Naive thymus-derived CD8-positive, alpha-beta T cell (primary cell): ENCODE results near the gene TAPBP. TPM values are rescaled to one million over a fixed set of nuclear protein-coding genes. Genes with fewer than 3 reads are reported as not detected.

ENCODE experiments used
- ATAC-seq, 2 donors: fragments of 150-1000 bp; cut with Tn5 transposase in 1 of 2; sonication (Bioruptor Pico), chemical (Tn5 transposase) in 1 of 2; 1 replicate in 1 of 2; 2 replicates in 1 of 2; pipeline ENCODE4 v1.10.0; 2021; ENCODE audit warnings: mild to moderate bottlenecking in 2 of 2, moderate library complexity in 2 of 2
- POLR2A ChIA-PET: fragments of 350-600 bp; sonication (Branson Sonifier 250); formaldehyde crosslinking; loops from one replicate; lab custom pipeline; 2021; ENCODE audit warnings: antibody characterized with exemption; lab: Charles Lee
- DNase-seq, 10 donors: peaks; one replicate each; pipeline versions ENCODE4 v3.0.0 to v3.0.0-alpha.2; 2020 to 2022
- H3K27ac Mint-ChIP-seq, 10 donors: one replicate each; pipeline ENCODE4 v1.8.0; 2020 to 2022; ENCODE audit warnings: mild to moderate bottlenecking in 10 of 10, mixed read lengths in 10 of 10, moderate library complexity in 4 of 10, inconsistent platforms in 1 of 10
- H3K27me3 Mint-ChIP-seq, 5 donors: one replicate each; pipeline ENCODE4 v1.8.0; 2021 to 2022; ENCODE audit warnings: mixed read lengths in 5 of 5
- H3K36me3 Mint-ChIP-seq, 3 donors: one replicate each; pipeline ENCODE4 v1.8.0; 2020 to 2022; ENCODE audit warnings: mixed read lengths in 3 of 3, mild to moderate bottlenecking in 2 of 3, inconsistent platforms in 1 of 3
- H3K4me1 Mint-ChIP-seq, 4 donors: one replicate each; pipeline ENCODE4 v1.8.0; 2021 to 2022; ENCODE audit warnings: mixed read lengths in 4 of 4
- H3K4me3 Mint-ChIP-seq, 10 donors: one replicate each; pipeline ENCODE4 v1.8.0; 2020 to 2022; ENCODE audit warnings: mild to moderate bottlenecking in 10 of 10, mixed read lengths in 10 of 10, moderate library complexity in 6 of 10, inconsistent platforms in 1 of 10
- H3K9me3 Mint-ChIP-seq, 9 donors: one replicate each; pipeline ENCODE4 v1.8.0; 2020 to 2022; ENCODE audit warnings: mixed read lengths in 9 of 9, mild to moderate bottlenecking in 3 of 9, inconsistent platforms in 1 of 9, moderate library complexity in 1 of 9
- polyA plus RNA-seq, 3 donors: library from polyadenylated mRNA; unstranded; fragments of 300-500 nt; fragmentation: Illumina TruSeq; gene quantifications; one replicate each; pipeline ENCODE4 v1.2.3, GENCODE V29; 2021
- total RNA-seq, 8 experiments: library from RNA in 2 of 8; stranded (reverse) in 2 of 8; gene quantifications; one replicate each; pipeline ENCODE4 v1.2.3 and lab custom pipeline; 2021 to 2026

The TAPBP gene
- total and polyA plus RNA-seq, 5 experiments from 2014 or later: 212 to 372 (median 259) TPM

DNA sequence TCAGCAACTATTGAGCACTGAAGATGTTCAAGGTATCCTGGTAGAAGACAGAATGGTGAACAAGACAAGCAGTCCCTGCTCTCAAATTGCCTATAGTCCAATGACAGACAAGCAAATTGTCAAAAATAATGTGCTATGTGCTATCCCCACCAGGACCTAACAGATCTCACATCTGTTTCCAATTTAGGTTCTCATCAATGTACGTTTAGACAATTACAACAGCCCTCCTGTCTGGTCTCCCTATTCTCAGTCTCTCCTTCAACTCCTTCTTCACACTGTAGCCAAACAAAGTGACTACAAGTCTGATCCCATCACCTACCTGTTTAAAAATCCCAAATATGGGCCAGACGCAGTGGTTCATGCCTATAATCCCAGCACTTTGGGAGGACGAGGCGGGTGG, 7.5 kb downstream of the TAPBP start:
- no peak overlapping the region for H3K4me3 Mint-ChIP-seq
- POLR2A ChIA-PET: interaction anchor here (0.7 to 1.4 kb wide), 3 partner anchors 13 to 272 kb away, joined by 3 to 6 read pairs (median 3); partner anchors contain the start of genes RPS18 and VPS52
- no peak for ATAC-seq
- H3K27me3 Mint-ChIP-seq: no peaks in the 10 kb centered on the region
- peaks cover 0 to 84% (median 4%) of the 10 kb centered on the region in 3 donors for H3K36me3 Mint-ChIP-seq
- no peak for DNase-seq
- H3K9me3 Mint-ChIP-seq: no peaks in the 10 kb centered on the region
- peaks cover 18 to 58% (median 48%) of the 10 kb centered on the region in 4 donors for H3K4me1 Mint-ChIP-seq
- peak overlapping the region in 8 of 10 donors; percentile 10 to 68 (median 47) for H3K27ac Mint-ChIP-seq

DNA sequence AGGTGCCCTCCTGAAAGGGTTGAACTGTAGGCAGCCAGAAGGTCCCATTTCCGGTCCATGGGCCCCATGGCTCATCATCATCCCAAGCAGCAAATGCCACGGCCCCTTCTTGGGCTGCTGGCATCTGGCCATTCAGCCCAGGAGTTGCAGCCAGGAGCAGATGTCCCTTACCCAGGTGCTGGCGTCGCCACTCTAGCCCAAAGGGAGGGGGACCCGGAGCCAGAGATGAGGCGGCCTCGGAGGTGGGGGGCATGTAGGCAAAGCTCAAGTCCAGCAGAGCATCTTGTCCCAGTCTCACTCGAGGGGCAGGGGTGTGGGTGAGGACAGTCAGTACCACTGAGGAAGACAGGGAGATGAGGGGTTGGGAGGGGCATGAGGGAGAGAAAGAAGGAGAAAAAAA, 8.8 kb downstream of the TAPBP start:
- H3K9me3 Mint-ChIP-seq: no peaks in the 10 kb centered on the region
- DNase-seq (no peak), ATAC-seq (no peak)
- H3K27me3 Mint-ChIP-seq: no peaks in the 10 kb centered on the region
- peak overlapping the region in 5 of 10 donors; percentile 23 to 75 (median 44) for H3K27ac Mint-ChIP-seq
- peaks cover 20 to 59% (median 51%) of the 10 kb centered on the region in 4 donors for H3K4me1 Mint-ChIP-seq
- peaks cover 0 to 85% (median 4%) of the 10 kb centered on the region in 3 donors for H3K36me3 Mint-ChIP-seq
- POLR2A ChIA-PET: interaction anchor here (1.2 kb wide), 1 partner anchor 34 kb away, joined by 6 read pairs; the partner anchor contains the start of genes RPS18 and VPS52
- H3K4me3 Mint-ChIP-seq: no peak overlapping the region

DNA sequence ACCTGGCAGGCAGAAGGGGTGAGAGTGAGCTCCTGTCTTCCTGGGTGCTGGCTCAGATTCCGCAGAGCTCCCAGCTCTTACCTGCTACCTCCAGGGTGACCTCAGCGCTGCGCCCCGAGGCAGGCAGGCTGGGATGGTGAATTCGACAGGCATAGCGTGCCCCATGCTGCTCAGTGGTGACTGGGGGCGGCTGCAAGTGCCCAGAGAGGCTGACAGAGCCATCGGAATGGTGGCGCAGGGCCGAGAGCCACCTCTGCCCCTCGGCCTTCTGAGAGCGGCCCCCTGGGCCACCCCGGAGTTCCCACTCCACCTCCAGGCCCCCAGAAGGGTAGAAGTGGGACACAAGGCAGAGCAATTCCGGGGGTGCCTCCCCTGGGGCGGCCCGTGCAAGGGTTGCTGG, 9.7 kb downstream of the TAPBP start:
- no peak for DNase-seq
- peaks cover 0 to 2% (median 0%) of the 10 kb centered on the region in 9 donors for H3K9me3 Mint-ChIP-seq
- no peak for ATAC-seq
- H3K36me3 Mint-ChIP-seq: peaks cover 0 to 85% (median 4%) of the 10 kb centered on the region in 3 donors
- POLR2A ChIA-PET: interaction anchor here (0.6 to 1.8 kb wide), 2 partner anchors 24 to 40 kb away, joined by 3 to 12 read pairs; no protein-coding TSS in a partner anchor
- peak overlapping the region in 4 of 10 donors; percentile 14 to 75 (median 30) for H3K27ac Mint-ChIP-seq
- H3K4me3 Mint-ChIP-seq: peak overlapping the region in 1 of 10 donors; percentile 66
- peaks cover 28 to 67% (median 56%) of the 10 kb centered on the region in 4 donors for H3K4me1 Mint-ChIP-seq
- no peaks in the 10 kb centered on the region for H3K27me3 Mint-ChIP-seq

DNA sequence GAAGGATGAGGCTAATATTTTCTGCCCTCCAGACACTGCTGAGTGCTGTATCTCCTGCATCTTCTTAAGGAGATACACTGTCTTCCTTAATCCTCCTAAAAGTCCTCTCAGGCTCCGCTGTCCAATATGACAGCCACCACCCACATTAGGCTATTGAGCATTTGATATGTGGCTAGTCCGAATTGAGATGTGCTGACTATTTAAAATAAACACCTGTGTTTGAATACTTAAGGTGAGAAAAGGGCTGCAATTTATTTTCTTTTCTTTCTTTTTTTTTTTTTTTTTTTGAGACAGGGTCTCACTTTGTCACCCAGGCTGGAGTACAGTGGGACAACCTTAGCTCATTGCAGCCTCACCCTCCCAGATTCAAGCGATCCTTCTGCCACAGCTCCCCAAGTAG, 12.0 kb downstream of the TAPBP start:
- Mint-ChIP-seq H3K4me3 (peak overlapping the region in 2 of 10 donors; percentile 29 to 52), H3K4me1 (peaks cover 28 to 61% (median 56%) of the 10 kb centered on the region in 4 donors), H3K27me3 (peaks cover 0 to 2% (median 0%) of the 10 kb centered on the region in 5 donors), H3K9me3 (peaks cover 0 to 2% (median 0%) of the 10 kb centered on the region in 9 donors), H3K36me3 (peaks cover 0 to 69% (median 4%) of the 10 kb centered on the region in 3 donors), H3K27ac (peak overlapping the region in 8 of 10 donors; percentile 24 to 97 (median 64))
- POLR2A ChIA-PET: interaction anchor here (0.6 to 7.4 kb wide), 9 partner anchors 9 to 894 kb away, joined by 4 to 101 read pairs (median 15); partner anchors contain the start of genes B3GALT4, PFDN6, RPS18 and TAPBP
- ATAC-seq: no peak
- DNase-seq: no peak

DNA sequence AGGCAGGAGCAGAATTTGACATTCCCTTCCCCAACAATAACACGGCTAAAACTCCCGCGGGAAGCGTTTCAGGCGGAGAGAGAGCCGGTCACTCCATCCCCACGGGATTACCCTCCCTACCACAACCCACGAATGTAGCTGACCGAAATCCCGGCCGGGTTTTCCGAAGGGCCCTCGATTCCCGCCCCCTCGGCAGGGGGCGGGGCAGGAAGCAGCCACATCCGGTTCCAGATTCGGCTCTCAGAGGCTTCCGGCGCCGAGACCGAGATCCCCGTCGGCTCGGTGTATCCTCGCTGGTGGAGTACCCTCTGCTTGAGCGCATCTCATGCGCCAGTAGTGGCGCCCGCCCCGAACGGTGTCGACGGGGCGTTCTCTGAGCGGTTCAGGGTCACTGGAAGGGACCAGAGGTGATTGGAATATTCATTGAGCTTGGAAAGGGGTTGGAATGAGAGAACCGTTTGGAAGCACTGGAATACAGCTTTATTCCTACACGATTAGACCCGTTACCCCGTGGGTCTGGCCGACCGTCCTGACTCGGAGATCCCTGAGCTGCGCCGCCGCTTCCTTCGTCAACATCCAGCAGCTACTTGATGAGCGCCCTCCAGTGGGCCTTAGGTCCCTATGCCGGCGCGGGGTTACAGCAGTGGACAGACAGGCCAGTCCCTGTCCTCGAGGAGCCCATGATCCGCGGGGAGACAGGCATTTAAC, 14.5 kb downstream of the TAPBP start:
- Mint-ChIP-seq H3K27me3 (peaks cover 0 to 2% (median 0%) of the 10 kb centered on the region in 5 donors), H3K36me3 (peaks cover 0 to 62% (median 2%) of the 10 kb centered on the region in 3 donors), H3K4me1 (peaks cover 20 to 49% (median 43%) of the 10 kb centered on the region in 4 donors), H3K4me3 (peak overlapping the region; percentile 94 to 100 (median 98)), H3K9me3 (peaks cover 0 to 2% (median 0%) of the 10 kb centered on the region in 9 donors), H3K27ac (peak overlapping the region; percentile 94 to 100 (median 99))
- POLR2A ChIA-PET: interaction anchor here (0.6 to 7.4 kb wide), 27 partner anchors 8 to 328 kb away, joined by 3 to 106 read pairs (median 5); partner anchors contain the start of genes B3GALT4, CUTA, ITPR3 and PFDN6
- peak; percentile 82 to 88 for ATAC-seq
- peak; percentile 86 to 95 (median 92) for DNase-seq

DNA sequence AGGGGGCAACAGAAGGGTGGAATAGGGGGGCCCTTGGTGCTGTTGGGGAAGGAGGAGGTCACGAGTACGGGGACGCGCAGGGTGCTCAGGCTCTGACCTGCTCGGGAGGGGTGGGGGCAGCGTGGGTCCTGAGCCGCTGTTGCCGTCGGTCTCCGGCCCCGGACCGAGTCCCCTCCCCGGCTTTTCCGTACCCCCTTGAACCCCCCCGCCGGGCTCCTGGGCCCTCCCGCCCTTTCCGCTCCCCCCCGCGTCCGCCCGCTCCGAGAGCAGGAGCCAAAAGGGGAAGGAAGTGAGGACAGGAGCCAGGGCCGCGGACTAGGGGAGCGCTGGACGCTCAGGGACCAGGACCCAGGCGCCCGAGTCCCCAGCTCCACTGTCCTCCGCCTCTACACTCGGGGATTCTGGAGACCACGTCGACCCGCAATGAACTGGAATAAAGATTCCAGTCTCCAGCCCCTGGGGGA, 15.1 kb downstream of the TAPBP start, which contains the start of gene RGL2:
Gene RGL2 (minus strand): TSS at position 170 of the 464 bp plus-strand sequence. CDS start 332 bp downstream, outside the sequence.
- Mint-ChIP-seq H3K36me3 (peaks cover 0 to 62% (median 6%) of the 10 kb centered on the region in 3 donors), H3K27me3 (peaks cover 0 to 2% (median 0%) of the 10 kb centered on the region in 5 donors), H3K27ac (peak within 1 kb of the TSS; percentile 96 to 100 (median 99)), H3K9me3 (peaks cover 0 to 2% (median 0%) of the 10 kb centered on the region in 9 donors), H3K4me3 (peak within 1 kb of the TSS; percentile 94 to 100 (median 98)), H3K4me1 (peaks cover 19 to 46% (median 43%) of the 10 kb centered on the region in 4 donors)
- POLR2A ChIA-PET: interaction anchor here (0.6 to 7.4 kb wide), 24 partner anchors 9 to 330 kb away, joined by 3 to 106 read pairs (median 6); partner anchors contain the start of genes B3GALT4, BRD2, CUTA and ITPR3
- peak in 6 of 10 donors; percentile 32 to 82 (median 55) for DNase-seq
- peak; percentile 31 to 38 for ATAC-seq

DNA sequence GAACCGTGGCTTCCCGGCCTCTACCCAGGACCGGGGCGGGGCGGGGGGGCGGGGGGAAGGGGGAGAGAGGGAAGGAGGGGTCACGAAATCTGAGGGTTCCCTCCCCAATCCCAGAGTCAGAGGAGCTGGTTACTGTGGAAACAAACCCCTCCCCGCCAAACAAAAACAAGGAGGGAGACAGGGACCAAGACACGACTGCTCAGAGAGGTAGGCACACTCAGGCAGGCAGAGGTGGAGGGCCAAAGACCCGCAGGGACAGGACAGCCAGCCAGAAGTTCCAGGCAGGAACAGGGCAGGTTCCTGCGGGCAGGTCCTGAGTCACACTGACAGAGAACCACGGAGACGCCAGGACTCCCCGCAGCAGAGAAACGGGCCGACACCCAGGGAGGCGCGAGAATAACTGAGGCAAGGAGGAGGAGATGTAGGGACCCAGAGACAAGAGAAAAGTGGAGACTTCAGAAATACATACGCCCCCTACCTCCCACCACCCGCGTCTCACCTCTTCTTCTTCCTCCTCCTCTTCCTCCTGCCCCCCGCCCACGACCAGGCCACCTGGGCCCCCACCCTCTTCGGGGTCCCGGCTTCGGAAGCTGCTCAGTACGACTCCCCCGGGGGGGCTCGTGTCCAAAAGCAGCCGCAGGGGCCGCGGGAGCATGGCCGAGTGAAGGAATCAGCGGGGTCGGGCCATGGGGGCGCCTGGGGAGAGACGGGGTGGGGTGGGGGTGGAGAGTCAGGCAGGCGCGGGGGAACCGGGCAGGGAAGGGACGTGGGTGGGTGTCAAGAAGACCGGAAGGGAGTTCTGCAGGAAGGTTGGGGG, 15.7 kb downstream of the TAPBP start:
- Mint-ChIP-seq H3K4me1 (peaks cover 16 to 43% (median 39%) of the 10 kb centered on the region in 4 donors), H3K36me3 (peaks cover 0 to 58% (median 4%) of the 10 kb centered on the region in 3 donors), H3K27ac (peak overlapping the region; percentile 93 to 100 (median 98)), H3K27me3 (peaks cover 0 to 2% (median 0%) of the 10 kb centered on the region in 5 donors), H3K9me3 (peaks cover 0 to 2% (median 0%) of the 10 kb centered on the region in 9 donors), H3K4me3 (peak overlapping the region; percentile 94 to 100 (median 98))
- peak; percentile 26 to 29 for ATAC-seq
- POLR2A ChIA-PET: interaction anchor here (0.8 to 7.4 kb wide), 20 partner anchors 9 to 330 kb away, joined by 3 to 106 read pairs (median 8); partner anchors contain the start of genes B3GALT4, BRD2, CUTA and PFDN6
- DNase-seq: peak; percentile 30 to 82 (median 68)

DNA sequence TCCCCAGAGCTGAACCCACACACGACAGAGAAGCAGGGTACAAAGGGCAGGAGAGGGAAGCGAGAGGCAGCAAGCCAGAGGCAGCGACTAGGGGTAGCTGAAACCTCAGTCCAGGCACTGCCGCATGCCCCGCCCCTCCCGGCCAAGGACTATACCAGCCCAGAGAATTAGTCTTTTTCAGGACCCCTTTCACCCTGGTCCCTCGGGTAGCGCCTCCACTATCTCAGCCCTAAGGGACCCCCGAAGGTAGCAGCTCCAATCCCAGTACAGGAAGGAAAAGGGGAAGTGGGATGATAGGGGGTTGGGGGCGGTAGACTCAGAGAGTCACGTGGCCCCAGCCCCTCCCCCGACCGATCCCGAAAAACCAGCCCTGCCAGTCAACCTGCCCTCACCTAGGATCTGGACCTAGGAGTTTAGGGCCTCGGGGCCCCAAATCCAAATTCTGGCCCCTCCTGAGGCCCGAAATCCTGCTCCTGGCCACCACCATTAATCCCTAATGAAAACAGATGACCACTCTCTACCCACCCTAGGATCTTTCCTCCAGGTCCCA, 16.4 kb downstream of the TAPBP start:
- peaks cover 0 to 2% (median 0%) of the 10 kb centered on the region in 5 donors for H3K27me3 Mint-ChIP-seq
- POLR2A ChIA-PET: interaction anchor here (1.0 to 7.4 kb wide), 11 partner anchors 8 to 329 kb away, joined by 3 to 106 read pairs (median 13); partner anchors contain the start of genes B3GALT4, BRD2, PFDN6 and RPS18
- H3K4me3 Mint-ChIP-seq: peak overlapping the region; percentile 57 to 97 (median 66)
- DNase-seq (no peak), ATAC-seq (no peak)
- H3K27ac Mint-ChIP-seq: peak overlapping the region; percentile 43 to 99 (median 88)
- H3K36me3 Mint-ChIP-seq: peaks cover 0 to 58% (median 4%) of the 10 kb centered on the region in 3 donors
- peaks cover 0 to 2% (median 0%) of the 10 kb centered on the region in 9 donors for H3K9me3 Mint-ChIP-seq
- peaks cover 18 to 43% (median 39%) of the 10 kb centered on the region in 4 donors for H3K4me1 Mint-ChIP-seq

DNA sequence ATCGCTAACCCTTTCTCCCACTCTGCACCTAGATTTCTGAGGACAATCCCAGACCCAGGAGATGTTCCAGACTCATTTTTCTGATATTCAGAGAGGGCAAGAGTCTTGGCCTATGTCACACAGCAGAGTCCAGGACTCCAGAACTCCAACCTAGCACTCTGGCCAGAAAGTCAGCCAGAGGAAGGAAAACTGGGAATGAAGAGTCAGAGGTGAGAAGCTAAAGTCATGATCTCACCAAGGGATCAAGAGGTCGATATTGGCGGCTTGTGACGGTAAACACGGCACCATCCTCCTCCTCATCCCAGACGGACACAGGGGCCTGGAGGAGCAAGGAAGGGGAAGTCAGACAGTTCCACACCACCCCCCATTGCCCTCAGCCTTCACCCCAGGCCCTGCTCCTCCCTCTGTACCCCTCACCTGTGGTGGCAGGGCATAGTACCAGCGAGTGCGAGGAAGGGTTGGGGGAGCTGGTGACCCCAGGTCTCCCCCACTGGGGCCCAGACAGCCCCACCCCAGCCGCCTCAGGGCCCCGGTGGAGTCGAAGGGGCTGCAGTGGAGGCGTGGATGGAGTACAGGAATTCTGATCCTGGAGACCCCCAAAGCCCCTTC, 17.0 kb downstream of the TAPBP start:
- Mint-ChIP-seq H3K36me3 (peaks cover 0 to 58% (median 4%) of the 10 kb centered on the region in 3 donors), H3K27me3 (peaks cover 0 to 2% (median 0%) of the 10 kb centered on the region in 5 donors), H3K9me3 (peaks cover 0 to 2% (median 0%) of the 10 kb centered on the region in 9 donors), H3K4me1 (peaks cover 18 to 42% (median 39%) of the 10 kb centered on the region in 4 donors), H3K4me3 (peak overlapping the region; percentile 59 to 97 (median 69)), H3K27ac (peak overlapping the region; percentile 60 to 99 (median 88))
- DNase-seq (no peak), ATAC-seq (no peak)
- POLR2A ChIA-PET: interaction anchor here (1.0 to 7.4 kb wide), 10 partner anchors 8 to 48 kb away, joined by 3 to 106 read pairs (median 44); partner anchors contain the start of genes B3GALT4, PFDN6, RPS18 and TAPBP

DNA sequence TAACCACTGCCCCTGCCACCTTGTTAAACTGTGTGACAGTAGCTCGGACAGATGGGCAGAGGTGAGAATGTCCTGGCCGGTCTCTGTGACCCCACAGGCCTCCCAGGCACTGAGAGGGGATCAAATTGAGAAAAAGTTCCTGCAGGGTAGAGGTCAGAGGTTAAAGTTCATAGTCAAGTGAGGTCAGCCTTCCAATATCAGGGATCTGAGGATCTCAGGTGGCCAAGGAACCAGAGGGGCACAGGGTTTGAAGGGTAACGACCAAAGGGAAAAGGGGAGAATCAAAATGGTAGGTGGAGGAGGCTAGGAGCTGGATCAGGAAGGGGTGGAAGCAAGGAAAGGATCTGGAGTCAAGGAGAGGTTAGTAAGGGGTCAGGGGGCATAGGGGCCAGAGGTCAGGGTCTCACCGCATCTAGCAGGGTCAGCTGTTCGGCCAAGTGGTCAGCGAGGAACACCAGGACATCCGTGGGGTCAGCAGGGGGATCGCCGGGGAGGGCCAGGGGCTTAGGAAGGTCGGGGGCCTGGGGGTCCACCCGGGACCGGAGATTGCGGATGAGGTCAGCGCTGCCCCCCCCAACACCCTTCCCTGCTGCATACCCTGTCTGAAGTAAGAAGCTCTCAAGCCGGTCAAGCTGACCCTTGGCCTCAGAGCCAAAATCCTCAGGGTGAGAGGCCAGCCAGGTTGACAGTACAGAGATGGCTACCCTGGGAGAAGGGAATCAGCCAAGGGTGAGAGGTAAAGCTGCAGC, 18.1 kb downstream of the TAPBP start:
- Mint-ChIP-seq H3K4me3 (peak overlapping the region in 5 of 10 donors; percentile 20 to 97 (median 72)), H3K9me3 (peaks cover 0 to 2% (median 0%) of the 10 kb centered on the region in 9 donors), H3K27ac (peak overlapping the region in 7 of 10 donors; percentile 60 to 99 (median 89)), H3K4me1 (peaks cover 21 to 43% (median 40%) of the 10 kb centered on the region in 4 donors), H3K36me3 (peaks cover 0 to 53% (median 4%) of the 10 kb centered on the region in 3 donors), H3K27me3 (peaks cover 0 to 2% (median 0%) of the 10 kb centered on the region in 5 donors)
- POLR2A ChIA-PET: interaction anchor here (1.1 to 7.4 kb wide), 5 partner anchors 14 to 25 kb away, joined by 5 to 106 read pairs (median 89); partner anchors contain the start of genes B3GALT4, RPS18, TAPBP and VPS52
- no peak for DNase-seq
- ATAC-seq: no peak
